Keratinocyte (primary cell): ENCODE results near the gene TRIP6.

Source experiments
- CTCF ChIP-seq, 3 experiments: IDR thresholded peaks in 1 of 3; conservative IDR thresholded peaks in 1 of 3; optimal IDR thresholded peaks in 1 of 3; 2 replicates in 2 of 3; 3 replicates in 1 of 3; pipeline versions ENCODE3 to v1.5.1; 2011; ENCODE audit warnings: low read length in 3 of 3, mild to moderate bottlenecking in 3 of 3, moderate library complexity in 2 of 3, control low read depth in 1 of 3, inconsistent platforms in 1 of 3; ENCODE audit not compliant: insufficient read depth in 2 of 3; ENCODE audit errors: extremely low read depth in 1 of 3
- EZH2 ChIP-seq: IDR thresholded peaks from one replicate; pipeline ENCODE4 v1.6.1; 2012; ENCODE audit warnings: inconsistent platforms, mild to moderate bottlenecking, low read length, moderate library complexity

GRCh38 chr7:100879685-100880261 lies 12.6 kb downstream of the TRIP6 start:
- TF ChIP-seq CTCF (optimal IDR thresholded peaks at IDR 0.05 in 1 of 3, IDR thresholded peaks at IDR 0.05 in 1 of 3, conservative IDR thresholded peaks at IDR 0.05 in 1 of 3; ENCODE audit: extremely low read depth in 1 of 3, insufficient read depth in 2 of 3, low read length in 3 of 3): no peak
- TF ChIP-seq EZH2: no peak
